Upper lobe of left lung (tissue), 4 donors: ENCODE results near the gene SEMA7A.

Experiments used
- CTCF ChIP-seq, 6 experiments: fragments of 450-650 bp in 4 of 6; fragments of 200-600 bp in 2 of 6; sonication (generic) in 2 of 6; IDR thresholded peaks; one replicate each; pipeline ENCODE4 v1.5.1; 2016 to 2019; ENCODE audit warnings: antibody characterized with exemption in 6 of 6
- EP300 ChIP-seq, 4 donors: sonication (generic); formaldehyde crosslinking; IDR thresholded peaks; one replicate each; pipeline ENCODE4 v1.5.1; 2017; ENCODE audit warnings: antibody characterized with exemption in 4 of 4, control low read depth in 2 of 4

GRCh38 chr15:74422652-74423430 lies 10.9 kb downstream of the SEMA7A start:
- no peak for TF ChIP-seq CTCF (IDR thresholded peaks at IDR 0.05)
- TF ChIP-seq EP300 (IDR thresholded peaks at IDR 0.05), result no peak
